HG02852 (cell line): Measurements from ENCODE around the gene MALRD1.
"Not testable (repeated sequence)": the region's sequence is repeated elsewhere in the genome, so short reads cannot be mapped to it uniquely, and the experiment has no call there.

Source experiments
- ATAC-seq: cut with Tn5 transposase; IDR thresholded peaks from one replicate; pipeline ENCODE4 v1.9.1; 2021; ENCODE audit warnings: mild to moderate bottlenecking, moderate library complexity; ENCODE audit not compliant: unreplicated experiment

The MALRD1 gene

GRCh38 chr10:19480353-19480752 lies 431.8 kb downstream of the MALRD1 start:
- ATAC-seq = no peak

GRCh38 chr10:19483421-19483820 lies 434.8 kb downstream of the MALRD1 start:
- ATAC-seq = no peak

- ATAC-seq = no peak
These were observed 440.1 kb downstream of the MALRD1 start for GRCh38 chr10:19488592-19489280.

GRCh38 chr10:19491166-19491565 lies 442.6 kb downstream of the MALRD1 start:
- ATAC-seq = no peak

- ATAC-seq = no peak
These were observed 445.3 kb downstream of the MALRD1 start for GRCh38 chr10:19493917-19494316.

- ATAC-seq = no peak
These were observed 448.4 kb downstream of the MALRD1 start for GRCh38 chr10:19497026-19497425.

- ATAC-seq = no peak
These were observed 450.0 kb downstream of the MALRD1 start for GRCh38 chr10:19498393-19499290.

GRCh38 chr10:19499291-19499770 lies 450.7 kb downstream of the MALRD1 start:
- ATAC-seq = no peak

GRCh38 chr10:19500959-19501358 lies 452.4 kb downstream of the MALRD1 start:
- no peak for ATAC-seq

- no peak for ATAC-seq
These were observed 457.0 kb downstream of the MALRD1 start for GRCh38 chr10:19505320-19506312.

GRCh38 chr10:19510005-19510732 lies 461.6 kb downstream of the MALRD1 start:
- ATAC-seq = not testable (repeated sequence)

GRCh38 chr10:19518109-19518508 lies 469.5 kb downstream of the MALRD1 start:
- ATAC-seq = no peak

- no peak for ATAC-seq
These were observed 470.0 kb downstream of the MALRD1 start for GRCh38 chr10:19518632-19519031.

GRCh38 chr10:19531324-19531723 lies 482.7 kb downstream of the MALRD1 start:
- no peak for ATAC-seq

GRCh38 chr10:19532411-19532810 lies 483.8 kb downstream of the MALRD1 start:
- no peak for ATAC-seq

- no peak for ATAC-seq
These were observed 492.7 kb downstream of the MALRD1 start for GRCh38 chr10:19541299-19541698.

- no peak for ATAC-seq
These were observed 497.6 kb downstream of the MALRD1 start for GRCh38 chr10:19546224-19546623.

- ATAC-seq = no peak
These were observed 500.9 kb downstream of the MALRD1 start for GRCh38 chr10:19549503-19549902.

GRCh38 chr10:19556666-19557065 lies 508.1 kb downstream of the MALRD1 start:
- ATAC-seq = no peak

GRCh38 chr10:19561181-19561580 lies 512.6 kb downstream of the MALRD1 start:
- ATAC-seq = no peak
